Mesendoderm (in vitro differentiated cells): ENCODE results near the gene ZBTB11. TPM values are rescaled to one million over a fixed set of nuclear protein-coding genes. Genes with fewer than 3 reads are reported as not detected.

ENCODE experiments used
- DNase-seq: peaks from one replicate; pipeline ENCODE4 v3.0.0; 2013
- H2AK5ac ChIP-seq: 2 replicates; pipeline ENCODE4 v1.6.1; 2013; ENCODE audit warnings: low read length, inconsistent platforms
- H2BK120ac ChIP-seq: 2 replicates; pipeline ENCODE4 v1.6.1; 2013; ENCODE audit warnings: low read depth, mild to moderate bottlenecking, low read length, moderate library complexity, mixed read lengths
- H2BK15ac ChIP-seq: replicated peaks from 2 replicates; pipeline ENCODE4 v1.6.1; 2013; ENCODE audit warnings: low read depth, mild to moderate bottlenecking, moderate library complexity
- H2BK5ac ChIP-seq: 2 replicates; pipeline ENCODE4 v1.6.1; 2013; ENCODE audit warnings: low read length, inconsistent platforms
- H3K18ac ChIP-seq: 2 replicates; pipeline ENCODE4 v1.6.1; 2013; ENCODE audit warnings: mild to moderate bottlenecking, low read length, mixed read lengths
- H3K23ac ChIP-seq: one replicate; pipeline ENCODE4 v1.6.1; 2013; ENCODE audit warnings: low read length
- H3K27ac ChIP-seq: 2 replicates; pipeline ENCODE4 v1.5.1; 2013; ENCODE audit warnings: low read depth, mild to moderate bottlenecking, inconsistent platforms, low read length, moderate library complexity
- H3K27me3 ChIP-seq: 2 replicates; pipeline ENCODE4 v1.6.1; 2013; ENCODE audit warnings: low read length, control low read depth, mild to moderate bottlenecking, inconsistent platforms; ENCODE audit not compliant: insufficient read depth, poor library complexity
- H3K36me3 ChIP-seq: 2 replicates; pipeline ENCODE4 v1.6.1; 2013; ENCODE audit warnings: low read length, inconsistent platforms; ENCODE audit not compliant: control insufficient read depth, insufficient read depth
- H3K4ac ChIP-seq: one replicate; pipeline ENCODE4 v1.6.1; 2013; ENCODE audit warnings: low read depth, mild to moderate bottlenecking, low read length, moderate library complexity
- H3K4me1 ChIP-seq: 2 replicates; pipeline ENCODE4 v1.6.1; 2013; ENCODE audit warnings: low read depth, low read length, inconsistent platforms; ENCODE audit not compliant: control insufficient read depth
- H3K4me2 ChIP-seq: 2 replicates; pipeline ENCODE4 v1.6.1; 2013; ENCODE audit warnings: low read length
- H3K4me3 ChIP-seq: 2 replicates; pipeline ENCODE4 v1.5.1; 2013; ENCODE audit warnings: mild to moderate bottlenecking, low read length
- H3K56ac ChIP-seq: one replicate; pipeline ENCODE4 v1.6.1; 2013; ENCODE audit warnings: low read length
- H3K79me1 ChIP-seq: 2 replicates; pipeline ENCODE4 v1.6.1; 2013; ENCODE audit warnings: low read length, inconsistent platforms
- H3K79me2 ChIP-seq: 2 replicates; pipeline ENCODE4 v1.6.1; 2013; ENCODE audit warnings: mild to moderate bottlenecking, low read length; ENCODE audit not compliant: control insufficient read depth, insufficient read depth
- H3K9ac ChIP-seq: 2 replicates; pipeline ENCODE4 v1.6.1; 2013; ENCODE audit warnings: low read length, inconsistent platforms
- H4K5ac ChIP-seq: one replicate; pipeline ENCODE4 v1.6.1; 2013; ENCODE audit warnings: low read length
- H4K8ac ChIP-seq: one replicate; pipeline ENCODE4 v1.6.1; 2013; ENCODE audit warnings: low read depth, mild to moderate bottlenecking, control low read depth, low read length, moderate library complexity
- WGBS: extraction: QIAGEN DNeasy Blood & Tissue Kit; methylation state at CpG from one replicate; pipeline ENCODE4 v1.1.7; 2013; ENCODE audit warnings: low lambda C conversion rate, missing lambda C conversion rate; ENCODE audit not compliant: insufficient coverage; ENCODE audit errors: extremely low coverage; 5-methylcytosine and 5-hydroxymethylcytosine counted together
- polyA plus RNA-seq, 2 experiments: library from polyadenylated mRNA; stranded (reverse); fragments of 200-250 nt; gene quantifications; one replicate each; pipeline ENCODE4 v1.2.3, GENCODE V29; 2013

Gene ZBTB11, protein sequence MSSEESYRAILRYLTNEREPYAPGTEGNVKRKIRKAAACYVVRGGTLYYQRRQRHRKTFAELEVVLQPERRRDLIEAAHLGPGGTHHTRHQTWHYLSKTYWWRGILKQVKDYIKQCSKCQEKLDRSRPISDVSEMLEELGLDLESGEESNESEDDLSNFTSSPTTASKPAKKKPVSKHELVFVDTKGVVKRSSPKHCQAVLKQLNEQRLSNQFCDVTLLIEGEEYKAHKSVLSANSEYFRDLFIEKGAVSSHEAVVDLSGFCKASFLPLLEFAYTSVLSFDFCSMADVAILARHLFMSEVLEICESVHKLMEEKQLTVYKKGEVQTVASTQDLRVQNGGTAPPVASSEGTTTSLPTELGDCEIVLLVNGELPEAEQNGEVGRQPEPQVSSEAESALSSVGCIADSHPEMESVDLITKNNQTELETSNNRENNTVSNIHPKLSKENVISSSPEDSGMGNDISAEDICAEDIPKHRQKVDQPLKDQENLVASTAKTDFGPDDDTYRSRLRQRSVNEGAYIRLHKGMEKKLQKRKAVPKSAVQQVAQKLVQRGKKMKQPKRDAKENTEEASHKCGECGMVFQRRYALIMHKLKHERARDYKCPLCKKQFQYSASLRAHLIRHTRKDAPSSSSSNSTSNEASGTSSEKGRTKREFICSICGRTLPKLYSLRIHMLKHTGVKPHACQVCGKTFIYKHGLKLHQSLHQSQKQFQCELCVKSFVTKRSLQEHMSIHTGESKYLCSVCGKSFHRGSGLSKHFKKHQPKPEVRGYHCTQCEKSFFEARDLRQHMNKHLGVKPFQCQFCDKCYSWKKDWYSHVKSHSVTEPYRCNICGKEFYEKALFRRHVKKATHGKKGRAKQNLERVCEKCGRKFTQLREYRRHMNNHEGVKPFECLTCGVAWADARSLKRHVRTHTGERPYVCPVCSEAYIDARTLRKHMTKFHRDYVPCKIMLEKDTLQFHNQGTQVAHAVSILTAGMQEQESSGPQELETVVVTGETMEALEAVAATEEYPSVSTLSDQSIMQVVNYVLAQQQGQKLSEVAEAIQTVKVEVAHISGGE
- polyA plus RNA-seq (2013, experiment 1 of 2), result 6.2 TPM
- polyA plus RNA-seq (2013, experiment 2 of 2), result 5.9 TPM

DNA sequence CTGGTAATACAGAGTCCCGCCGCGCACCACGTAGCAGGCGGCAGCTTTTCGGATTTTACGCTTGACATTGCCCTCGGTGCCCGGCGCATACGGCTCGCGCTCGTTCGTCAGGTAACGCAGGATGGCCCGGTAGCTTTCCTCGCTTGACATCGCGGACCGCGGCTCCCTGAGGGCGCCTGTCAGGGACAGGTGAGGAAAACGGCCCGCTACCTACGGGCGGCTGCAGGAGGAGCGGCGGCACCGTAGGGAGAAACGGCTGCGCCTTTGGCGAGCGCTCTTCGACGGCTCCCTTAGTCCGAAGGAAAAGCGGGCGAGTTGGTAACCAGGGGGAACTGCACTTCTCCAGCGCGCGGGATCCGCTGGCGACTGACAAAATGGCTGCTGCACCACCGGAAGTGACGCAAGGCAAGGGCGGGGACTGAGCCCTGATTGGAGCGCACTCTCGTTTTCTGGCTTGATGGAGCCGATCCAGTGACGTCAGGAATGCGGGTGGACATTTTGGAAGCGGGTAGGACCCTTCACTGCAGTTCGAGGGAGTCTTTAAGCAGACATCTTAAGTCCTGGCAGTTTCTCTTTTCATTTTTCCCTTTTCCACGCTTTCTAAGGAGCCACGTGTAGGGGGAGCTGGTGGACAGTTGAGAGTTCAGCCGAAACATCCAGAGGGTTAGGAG, at the start of gene ZBTB11:
ZBTB11 (minus strand) TSS at position 368 of the 671 bp plus-strand sequence; CDS start at position 150, 218 bp downstream.
- H2AK5ac ChIP-seq, result no peak within 1 kb of the TSS
- peak within 1 kb of the TSS; percentile 89 for H3K56ac ChIP-seq
- no peak within 1 kb of the TSS for H3K23ac ChIP-seq
- peaks cover 4% of the 10 kb centered on the region for H3K79me1 ChIP-seq
- peak within 1 kb of the TSS; percentile 14 for H3K4me2 ChIP-seq
- no CpG with 5 or more reads among the region's 57 CpGs for WGBS
- H3K4me3 ChIP-seq, result peak within 1 kb of the TSS; percentile 68
- H3K18ac ChIP-seq, result no peak within 1 kb of the TSS
- H3K79me2 ChIP-seq, result peaks cover 24% of the 10 kb centered on the region
- no peak within 1 kb of the TSS for H2BK120ac ChIP-seq
- no peak within 1 kb of the TSS for H2BK15ac ChIP-seq
- no peak within 1 kb of the TSS for H2BK5ac ChIP-seq
- no peak within 1 kb of the TSS for H4K8ac ChIP-seq
- peaks cover 6% of the 10 kb centered on the region for H3K36me3 ChIP-seq
- no peaks in the 10 kb centered on the region for H3K27me3 ChIP-seq
- no peak within 1 kb of the TSS for H4K5ac ChIP-seq
- H3K4ac ChIP-seq, result no peak within 1 kb of the TSS
- H3K4me1 ChIP-seq, result no peaks in the 10 kb centered on the region
- H3K9ac ChIP-seq, result peak within 1 kb of the TSS; percentile 73
- peak; percentile 100 for DNase-seq
- peak within 1 kb of the TSS; percentile 55 for H3K27ac ChIP-seq

DNA sequence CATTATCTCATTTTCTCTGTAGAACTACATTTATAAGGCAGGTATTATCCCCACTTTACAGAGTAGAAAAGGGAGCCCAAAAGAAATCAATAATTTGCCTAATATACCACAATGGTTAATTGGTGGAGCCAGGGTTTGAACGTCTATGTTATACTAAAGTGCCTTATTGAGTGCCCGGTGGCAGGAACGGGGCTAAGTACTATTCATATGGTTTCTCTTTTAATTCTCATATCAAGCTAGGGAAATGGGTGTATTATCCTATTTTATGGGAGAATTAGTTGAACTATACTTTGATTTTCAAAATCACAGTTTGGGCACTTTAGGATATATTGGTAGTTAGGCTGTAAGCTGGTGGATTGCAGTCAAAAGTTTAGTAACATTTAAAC, 49.0 kb upstream of the ZBTB11 start:
- H3K27ac ChIP-seq, result no peak overlapping the region
- H4K8ac ChIP-seq, result no peak overlapping the region
- no peak overlapping the region for H2BK15ac ChIP-seq
- no peaks in the 10 kb centered on the region for H3K79me1 ChIP-seq
- WGBS, result no CpG with 5 or more reads among the region's 3 CpGs
- H3K79me2 ChIP-seq, result peaks cover 1% of the 10 kb centered on the region
- H2AK5ac ChIP-seq, result no peak overlapping the region
- H3K4ac ChIP-seq, result no peak overlapping the region
- H3K4me3 ChIP-seq, result no peak overlapping the region
- no peak overlapping the region for H3K9ac ChIP-seq
- H4K5ac ChIP-seq, result no peak overlapping the region
- H3K36me3 ChIP-seq, result no peaks in the 10 kb centered on the region
- no peaks in the 10 kb centered on the region for H3K4me1 ChIP-seq
- no peak overlapping the region for H3K56ac ChIP-seq
- H2BK5ac ChIP-seq, result no peak overlapping the region
- H3K27me3 ChIP-seq, result no peaks in the 10 kb centered on the region
- no peak overlapping the region for H3K4me2 ChIP-seq
- H3K23ac ChIP-seq, result no peak overlapping the region
- H2BK120ac ChIP-seq, result no peak overlapping the region
- DNase-seq, result no peak
- H3K18ac ChIP-seq, result no peak overlapping the region

DNA sequence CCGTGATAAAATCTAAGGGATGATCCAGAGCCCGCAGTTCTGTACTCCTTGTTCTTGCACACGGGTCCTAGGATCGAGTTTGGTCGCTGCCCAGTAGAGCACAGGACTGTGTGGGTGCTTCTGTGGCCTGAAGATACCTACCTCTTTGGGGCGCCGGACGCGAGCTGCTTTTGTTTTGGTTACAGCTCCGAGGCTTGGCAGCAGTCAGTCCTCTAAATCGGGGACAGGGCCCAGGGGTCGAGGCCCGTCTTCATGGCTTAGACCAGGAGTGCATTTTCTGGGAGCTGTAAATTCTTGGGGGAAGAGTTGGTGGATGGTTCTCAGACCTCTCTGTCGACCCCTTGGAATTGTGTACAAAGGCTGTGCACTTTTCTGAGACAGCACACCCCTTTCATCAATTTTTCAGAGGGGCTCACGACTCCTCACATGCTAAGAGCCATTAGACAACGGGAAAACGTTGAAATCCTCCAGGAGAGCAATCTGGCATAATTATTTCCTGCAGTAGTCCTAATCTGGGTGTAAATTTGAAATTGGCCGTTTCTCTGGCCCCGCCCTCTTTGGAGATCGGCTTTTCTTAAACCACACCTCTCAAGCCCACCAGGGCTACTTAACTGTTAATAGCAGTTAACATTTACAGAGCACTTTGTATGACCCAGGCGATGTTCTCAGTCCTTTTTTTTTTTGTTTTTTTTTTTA, 48.4 kb upstream of the ZBTB11 start:
- no peak overlapping the region for H3K23ac ChIP-seq
- no peak overlapping the region for H3K27ac ChIP-seq
- no peaks in the 10 kb centered on the region for H3K27me3 ChIP-seq
- peak overlapping the region; percentile 36 for H3K4ac ChIP-seq
- H3K4me3 ChIP-seq, result peak overlapping the region; percentile 100
- H4K5ac ChIP-seq, result no peak overlapping the region
- no peaks in the 10 kb centered on the region for H3K36me3 ChIP-seq
- H3K79me1 ChIP-seq, result no peaks in the 10 kb centered on the region
- peak overlapping the region; percentile 16 for H3K18ac ChIP-seq
- H2BK15ac ChIP-seq, result no peak overlapping the region
- no peak overlapping the region for H2BK5ac ChIP-seq
- no peak overlapping the region for H2BK120ac ChIP-seq
- peak overlapping the region; percentile 83 for H3K4me2 ChIP-seq
- DNase-seq, result peak; percentile 44
- WGBS, result no CpG with 5 or more reads among the region's 21 CpGs
- H3K9ac ChIP-seq, result peak overlapping the region; percentile 89
- H4K8ac ChIP-seq, result no peak overlapping the region
- peaks cover 1% of the 10 kb centered on the region for H3K79me2 ChIP-seq
- H3K56ac ChIP-seq, result peak overlapping the region; percentile 91
- H2AK5ac ChIP-seq, result no peak overlapping the region
- no peaks in the 10 kb centered on the region for H3K4me1 ChIP-seq

DNA sequence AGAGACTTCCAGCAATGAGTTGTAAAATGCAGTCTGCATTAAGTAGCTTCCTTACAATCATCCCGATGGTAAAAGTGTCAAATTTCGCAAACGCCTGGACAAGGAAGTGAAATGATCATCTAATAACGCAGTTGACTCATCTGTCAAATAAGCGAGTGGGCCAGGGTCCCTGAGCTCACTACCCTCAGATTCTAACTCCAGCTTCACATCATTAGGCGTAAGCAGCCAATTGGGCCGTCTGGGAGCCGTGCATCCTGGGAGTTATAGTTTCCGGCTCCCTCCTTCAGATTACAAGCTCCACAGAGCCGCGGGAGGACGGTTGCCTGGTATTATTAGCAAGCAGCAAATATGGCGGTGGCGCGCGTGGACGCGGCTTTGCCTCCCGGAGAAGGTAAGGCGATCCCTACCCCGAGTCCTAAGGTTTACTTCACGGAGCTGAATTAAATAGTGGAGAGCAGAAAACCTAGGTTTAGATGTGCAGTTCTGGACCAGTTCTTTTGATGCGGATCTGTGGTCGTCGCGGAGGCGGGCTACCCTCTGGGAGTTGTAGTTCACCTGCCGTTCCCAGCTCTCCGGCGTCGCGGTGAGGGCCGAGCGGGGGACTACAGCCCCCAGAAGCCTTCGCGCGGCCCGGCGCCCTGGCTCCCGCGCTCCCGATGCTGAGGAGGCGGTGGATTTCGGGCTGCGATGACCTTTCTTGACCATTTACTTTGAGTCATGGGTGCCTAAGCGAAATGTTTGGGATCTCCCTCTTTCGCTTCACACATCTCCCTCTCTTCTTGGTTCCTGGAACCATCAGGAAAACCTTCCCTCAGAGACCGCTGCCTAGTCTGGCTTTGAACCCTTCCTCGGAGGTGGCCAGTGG, 47.6 kb upstream of the ZBTB11 start, which contains the start of gene CEP97:
CEP97 (plus strand) TSS at position 286 of the 865 bp plus-strand sequence; CDS start at position 349, 63 bp downstream.
- Histone ChIP-seq H3K18ac (peak within 1 kb of the TSS; percentile 16), H3K27ac (no peak within 1 kb of the TSS)
- no CpG with 5 or more reads among the region's 49 CpGs for WGBS

More for the DNA sequence above, 47.6 kb upstream of the ZBTB11 start, which contains the start of gene CEP97:
- no peak within 1 kb of the TSS for H4K8ac ChIP-seq
- peak within 1 kb of the TSS; percentile 91 for H3K56ac ChIP-seq
- no peak within 1 kb of the TSS for H2BK15ac ChIP-seq
- no peak within 1 kb of the TSS for H2BK5ac ChIP-seq
- H3K79me2 ChIP-seq, result peaks cover 1% of the 10 kb centered on the region
- no peaks in the 10 kb centered on the region for H3K4me1 ChIP-seq
- peak within 1 kb of the TSS; percentile 83 for H3K4me2 ChIP-seq
- no peak within 1 kb of the TSS for H4K5ac ChIP-seq
- H3K23ac ChIP-seq, result no peak within 1 kb of the TSS
- no peaks in the 10 kb centered on the region for H3K36me3 ChIP-seq
- peak within 1 kb of the TSS; percentile 100 for H3K4me3 ChIP-seq
- H3K27me3 ChIP-seq, result no peaks in the 10 kb centered on the region
- peak within 1 kb of the TSS; percentile 36 for H3K4ac ChIP-seq
- peak; percentile 96 for DNase-seq
- peak within 1 kb of the TSS; percentile 89 for H3K9ac ChIP-seq
- H2AK5ac ChIP-seq, result no peak within 1 kb of the TSS
- H3K79me1 ChIP-seq, result no peaks in the 10 kb centered on the region
- no peak within 1 kb of the TSS for H2BK120ac ChIP-seq
